Measurements from ENCODE around the gene BNC2.

BNC2 gene

GRCh38 chr9:16426716-16427115, 443.8 kb downstream of the BNC2 start:
- DNase-seq (ENCODE audit: low read depth): no peak
- no peak overlapping the region for H3K4me3 ChIP-seq (ENCODE audit: low read length)
- no peak for TF ChIP-seq CTCF (conservative IDR thresholded peaks at IDR 0.05; ENCODE audit: low read depth, low read length)

- DNase-seq (ENCODE audit: low read depth): peak; percentile 51
- peak overlapping the region; percentile 23 for H3K4me3 ChIP-seq (ENCODE audit: low read length)
- no peak for TF ChIP-seq CTCF (conservative IDR thresholded peaks at IDR 0.05; ENCODE audit: low read depth, low read length)
Measured at GRCh38 chr9:16425562-16426231, 444.8 kb downstream of the BNC2 start.

- no peak for TF ChIP-seq CTCF (conservative IDR thresholded peaks at IDR 0.05; ENCODE audit: low read depth, low read length)
- H3K4me3 ChIP-seq (ENCODE audit: low read length): no peak overlapping the region
- no peak for DNase-seq (ENCODE audit: low read depth)
Measured at GRCh38 chr9:16422114-16422513, 448.4 kb downstream of the BNC2 start.

- DNase-seq (ENCODE audit: low read depth): no peak
- no peak overlapping the region for H3K4me3 ChIP-seq (ENCODE audit: low read length)
- no peak for TF ChIP-seq CTCF (conservative IDR thresholded peaks at IDR 0.05; ENCODE audit: low read depth, low read length)
Measured at GRCh38 chr9:16421532-16421931, 448.9 kb downstream of the BNC2 start.

- no peak overlapping the region for H3K4me3 ChIP-seq (ENCODE audit: low read length)
- no peak for DNase-seq (ENCODE audit: low read depth)
- TF ChIP-seq CTCF (conservative IDR thresholded peaks at IDR 0.05; ENCODE audit: low read depth, low read length): no peak
Measured at GRCh38 chr9:16419124-16419523, 451.3 kb downstream of the BNC2 start.

GRCh38 chr9:16418721-16419120, 451.7 kb downstream of the BNC2 start:
- TF ChIP-seq CTCF (conservative IDR thresholded peaks at IDR 0.05; ENCODE audit: low read depth, low read length): no peak
- no peak for DNase-seq (ENCODE audit: low read depth)
- H3K4me3 ChIP-seq (ENCODE audit: low read length): no peak overlapping the region

GRCh38 chr9:16417749-16418148, 452.7 kb downstream of the BNC2 start:
- DNase-seq (ENCODE audit: low read depth): no peak
- no peak overlapping the region for H3K4me3 ChIP-seq (ENCODE audit: low read length)
- no peak for TF ChIP-seq CTCF (conservative IDR thresholded peaks at IDR 0.05; ENCODE audit: low read depth, low read length)
